SK-N-SH (cell line): Measurements from ENCODE around the gene ARHGAP10. TPM values are rescaled to one million over a fixed set of nuclear protein-coding genes. Genes with fewer than 3 reads are reported as not detected.

Experiments
- CTCF ChIA-PET: fragments of 300-600, 350-600 bp; formaldehyde crosslinking; extraction: SDS; loops from one replicate; lab custom pipeline; 2021; lab: Yijun Ruan, JAX
- POLR2A ChIA-PET: fragments of 350-600 bp; sonication (Branson Sonifier 250); formaldehyde crosslinking; extraction: SDS; loops from one replicate; lab custom pipeline; 2020; ENCODE audit warnings: antibody characterized with exemption, inconsistent platforms; lab: Yijun Ruan, JAX
- DNase-seq: peaks from one replicate; pipeline ENCODE4 v3.0.0; 2012
- H2AFZ ChIP-seq: fragments of 200-600 bp; sonication (generic); 2 replicates; pipeline ENCODE4 v1.8.1; 2016; ENCODE audit warnings: antibody characterized with exemption, mild to moderate bottlenecking, low read depth
- H3F3A ChIP-seq: fragments of 200-600 bp; sonication (generic); replicated peaks from 2 replicates; pipeline ENCODE3; 2016; ENCODE audit warnings: antibody characterized with exemption, mild to moderate bottlenecking; ENCODE audit not compliant: insufficient read depth
- H3K27ac ChIP-seq, 2 experiments: fragments of 200-500 bp in 1 of 2; fragments of 200-600 bp in 1 of 2; sonication (Bioruptor generic) in 1 of 2; sonication (generic), shearing (Covaris generic) in 1 of 2; 2 replicates each; pipeline versions ENCODE4 v1.5.1 to v1.6.1; 2014 to 2016; ENCODE audit warnings: low read depth in 2 of 2, inconsistent platforms in 1 of 2, low read length in 1 of 2, mild to moderate bottlenecking in 1 of 2, mixed read lengths in 1 of 2
- H3K27me3 ChIP-seq: fragments of 200-600 bp; sonication (generic), shearing (Covaris generic); 2 replicates; pipeline ENCODE4 v1.6.1; 2016; ENCODE audit warnings: mixed run types; ENCODE audit not compliant: insufficient read depth
- H3K36me3 ChIP-seq, 2 experiments: fragments of 200-500 bp in 1 of 2; fragments of 200-600 bp in 1 of 2; sonication (Bioruptor generic) in 1 of 2; sonication (generic) in 1 of 2; replicated peaks in 1 of 2; 2 replicates each; pipeline versions ENCODE3 to v1.5.1; 2014 to 2016; ENCODE audit warnings: low read length in 1 of 2, mild to moderate bottlenecking in 1 of 2; ENCODE audit not compliant: insufficient read depth in 2 of 2, control insufficient read depth in 1 of 2
- H3K4me1 ChIP-seq, 2 experiments: fragments of 200-500 bp in 1 of 2; fragments of 200-600 bp in 1 of 2; sonication (Bioruptor generic) in 1 of 2; sonication (generic), shearing (Covaris generic) in 1 of 2; 2 replicates each; pipeline versions ENCODE4 v1.5.1 to v1.6.1; 2014 to 2016; ENCODE audit warnings: low read depth in 1 of 2, low read length in 1 of 2, mixed run types in 1 of 2; ENCODE audit not compliant: insufficient read depth in 2 of 2, control insufficient read depth in 1 of 2
- H3K4me2 ChIP-seq: fragments of 200-600 bp; sonication (generic), shearing (Covaris generic); 2 replicates; pipeline ENCODE4 v1.6.1; 2017; ENCODE audit warnings: mixed run types
- H3K4me3 ChIP-seq, 2 experiments: fragments of 200-500 bp in 1 of 2; fragments of 200-600 bp in 1 of 2; sonication (Bioruptor generic) in 1 of 2; sonication (generic), shearing (Covaris generic) in 1 of 2; 2 replicates each; pipeline versions ENCODE4 v1.5.1 to v1.8.1; 2014 to 2016; ENCODE audit warnings: low read depth in 2 of 2, inconsistent platforms in 1 of 2, low read length in 1 of 2, mild to moderate bottlenecking in 1 of 2, mixed read lengths in 1 of 2, moderate library complexity in 1 of 2
- H3K79me2 ChIP-seq: fragments of 200-600 bp; sonication (generic); 2 replicates; pipeline ENCODE4 v1.8.1; 2017; ENCODE audit warnings: mild to moderate bottlenecking; ENCODE audit not compliant: insufficient read depth
- H3K9ac ChIP-seq: fragments of 200-600 bp; sonication (generic); 2 replicates; pipeline ENCODE4 v1.6.1; 2017; ENCODE audit warnings: mixed run types
- H3K9me2 ChIP-seq: fragments of 200-600 bp; sonication (generic); 2 replicates; pipeline ENCODE4 v1.6.1; 2017; ENCODE audit warnings: mixed run types
- H3K9me3 ChIP-seq: fragments of 200-600 bp; sonication (generic); 2 replicates; pipeline ENCODE4 v1.6.1; 2017; ENCODE audit warnings: mixed run types, mild to moderate bottlenecking, moderate library complexity
- H4K20me1 ChIP-seq: fragments of 200-600 bp; sonication (generic); 2 replicates; pipeline ENCODE4 v1.6.1; 2017; ENCODE audit warnings: mild to moderate bottlenecking, mixed run types; ENCODE audit not compliant: insufficient read depth
- GABPA ChIP-seq: IDR thresholded peaks from 2 replicates; pipeline ENCODE4 v1.4.0; 2012; ENCODE audit warnings: low read depth, mild to moderate bottlenecking
- MXI1 ChIP-seq: IDR thresholded peaks from 2 replicates; pipeline ENCODE4 v1.6.1; 2012; ENCODE audit warnings: mild to moderate bottlenecking, low read depth, low read length, improper control_type of control experiment
- NFIC ChIP-seq: IDR thresholded peaks from 2 replicates; pipeline ENCODE4 v1.4.0; 2012; ENCODE audit warnings: borderline replicate concordance
- NRF1 ChIP-seq: IDR thresholded peaks from 2 replicates; pipeline ENCODE4 v1.6.1; 2012; ENCODE audit warnings: low read depth, mild to moderate bottlenecking, low read length
- POLR2AphosphoS5 ChIP-seq: IDR thresholded peaks from 2 replicates; pipeline ENCODE4 v1.6.1; 2012; ENCODE audit warnings: low read depth, low read length
- RCOR1 ChIP-seq: fragments of 150-350 bp; IDR thresholded peaks from 2 replicates; pipeline ENCODE4 v1.6.1; 2017; ENCODE audit warnings: antibody characterized with exemption, low read length
- TCF12 ChIP-seq: IDR thresholded peaks from 2 replicates; pipeline ENCODE4 v1.4.0; 2012
- WGBS: methylation state at CpG from one replicate; pipeline ENCODE4 v1.1.6; 2017; ENCODE audit warnings: low lambda C conversion rate; 5-methylcytosine and 5-hydroxymethylcytosine counted together
- polyA plus RNA-seq, 3 experiments: library from polyadenylated mRNA; depleted of rRNA; stranded (reverse); fragments of >200 nt; gene quantifications; 2 replicates each; pipeline ENCODE4 v1.2.3, GENCODE V29; 2012
- TF ChIP-seq, protein P1 (sequence below): IDR thresholded peaks from 2 replicates; pipeline ENCODE4 v1.4.0; 2012; ENCODE audit warnings: low read depth, borderline replicate concordance
- TF ChIP-seq, protein P2 (sequence below): fragments of 150-350 bp; IDR thresholded peaks from 2 replicates; pipeline ENCODE4 v1.6.1; 2016; ENCODE audit warnings: mild to moderate bottlenecking, low read depth, low read length
- TF ChIP-seq, protein P3 (sequence below): IDR thresholded peaks from 2 replicates; pipeline ENCODE4 v1.4.0; 2012; ENCODE audit warnings: low read depth, borderline replicate concordance
- TF ChIP-seq, protein P4 (sequence below): IDR thresholded peaks from 2 replicates; pipeline ENCODE4 v1.4.0; 2012; ENCODE audit warnings: low read depth
- TF ChIP-seq, protein P5 (sequence below): IDR thresholded peaks from 2 replicates; pipeline ENCODE4 v1.6.1; 2012; ENCODE audit warnings: mild to moderate bottlenecking, low read depth, low read length, moderate library complexity

The ARHGAP10 gene
- polyA plus RNA-seq, 1 of the 3 experiments (the other 2 are of a cell fraction) = 15.1 TPM

DNA sequence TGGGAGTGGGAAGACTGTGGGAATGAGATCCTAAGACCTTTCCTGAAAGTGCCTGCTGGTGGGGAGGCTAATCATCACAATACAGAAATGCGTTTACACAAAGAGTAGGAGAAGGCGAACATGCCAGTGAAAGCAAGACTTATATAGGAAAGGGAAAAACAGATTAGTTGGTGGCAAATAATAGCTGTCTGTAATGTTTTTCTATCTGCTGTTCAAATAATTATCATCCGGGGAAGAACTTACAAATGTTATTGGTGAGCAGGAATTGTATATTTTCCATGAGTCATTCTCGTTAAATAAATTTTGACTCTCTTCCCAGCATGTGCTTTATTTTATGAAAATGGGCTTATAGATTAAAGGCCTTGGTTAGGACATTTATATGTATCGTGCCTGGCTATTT, 196.5 kb downstream of the ARHGAP10 start:
- DNase-seq = no peak
- H3K27ac ChIP-seq = no peak overlapping the region
- no peaks in the 10 kb centered on the region for H3K27me3 ChIP-seq

More for the DNA sequence above, 196.5 kb downstream of the ARHGAP10 start:
- no peak overlapping the region for H3K4me2 ChIP-seq
- H3K36me3 ChIP-seq = peaks cover 8 to 29% of the 10 kb centered on the region in 2 experiments
- ChIA-PET CTCF (interaction anchor here (0.7 to 0.8 kb wide), 2 partner anchors 15 to 368 kb away, joined by 3 read pairs; no protein-coding TSS in a partner anchor), POLR2A (no interaction called here)
- H2AFZ ChIP-seq = no peak overlapping the region
- no peaks in the 10 kb centered on the region for H3K9me2 ChIP-seq
- 81% methylated on average over 5 of the region's 5 CpGs for WGBS
- no peak overlapping the region for H3K9ac ChIP-seq
- no peak overlapping the region for H3K4me3 ChIP-seq
- no peaks in the 10 kb centered on the region for H3F3A ChIP-seq
- TF ChIP-seq, protein P1, sequence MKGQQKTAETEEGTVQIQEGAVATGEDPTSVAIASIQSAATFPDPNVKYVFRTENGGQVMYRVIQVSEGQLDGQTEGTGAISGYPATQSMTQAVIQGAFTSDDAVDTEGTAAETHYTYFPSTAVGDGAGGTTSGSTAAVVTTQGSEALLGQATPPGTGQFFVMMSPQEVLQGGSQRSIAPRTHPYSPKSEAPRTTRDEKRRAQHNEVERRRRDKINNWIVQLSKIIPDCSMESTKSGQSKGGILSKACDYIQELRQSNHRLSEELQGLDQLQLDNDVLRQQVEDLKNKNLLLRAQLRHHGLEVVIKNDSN = no peak
- TF ChIP-seq MXI1 (no peak), NRF1 (no peak), GABPA (no peak), NFIC (no peak), RCOR1 (no peak), POLR2AphosphoS5 (no peak), TCF12 (no peak)
- TF ChIP-seq, protein P2, sequence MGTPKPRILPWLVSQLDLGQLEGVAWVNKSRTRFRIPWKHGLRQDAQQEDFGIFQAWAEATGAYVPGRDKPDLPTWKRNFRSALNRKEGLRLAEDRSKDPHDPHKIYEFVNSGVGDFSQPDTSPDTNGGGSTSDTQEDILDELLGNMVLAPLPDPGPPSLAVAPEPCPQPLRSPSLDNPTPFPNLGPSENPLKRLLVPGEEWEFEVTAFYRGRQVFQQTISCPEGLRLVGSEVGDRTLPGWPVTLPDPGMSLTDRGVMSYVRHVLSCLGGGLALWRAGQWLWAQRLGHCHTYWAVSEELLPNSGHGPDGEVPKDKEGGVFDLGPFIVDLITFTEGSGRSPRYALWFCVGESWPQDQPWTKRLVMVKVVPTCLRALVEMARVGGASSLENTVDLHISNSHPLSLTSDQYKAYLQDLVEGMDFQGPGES = no peak
- TF ChIP-seq, protein P3, sequence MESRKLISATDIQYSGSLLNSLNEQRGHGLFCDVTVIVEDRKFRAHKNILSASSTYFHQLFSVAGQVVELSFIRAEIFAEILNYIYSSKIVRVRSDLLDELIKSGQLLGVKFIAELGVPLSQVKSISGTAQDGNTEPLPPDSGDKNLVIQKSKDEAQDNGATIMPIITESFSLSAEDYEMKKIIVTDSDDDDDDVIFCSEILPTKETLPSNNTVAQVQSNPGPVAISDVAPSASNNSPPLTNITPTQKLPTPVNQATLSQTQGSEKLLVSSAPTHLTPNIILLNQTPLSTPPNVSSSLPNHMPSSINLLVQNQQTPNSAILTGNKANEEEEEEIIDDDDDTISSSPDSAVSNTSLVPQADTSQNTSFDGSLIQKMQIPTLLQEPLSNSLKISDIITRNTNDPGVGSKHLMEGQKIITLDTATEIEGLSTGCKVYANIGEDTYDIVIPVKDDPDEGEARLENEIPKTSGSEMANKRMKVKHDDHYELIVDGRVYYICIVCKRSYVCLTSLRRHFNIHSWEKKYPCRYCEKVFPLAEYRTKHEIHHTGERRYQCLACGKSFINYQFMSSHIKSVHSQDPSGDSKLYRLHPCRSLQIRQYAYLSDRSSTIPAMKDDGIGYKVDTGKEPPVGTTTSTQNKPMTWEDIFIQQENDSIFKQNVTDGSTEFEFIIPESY = no peak
- TF ChIP-seq, protein P4, sequence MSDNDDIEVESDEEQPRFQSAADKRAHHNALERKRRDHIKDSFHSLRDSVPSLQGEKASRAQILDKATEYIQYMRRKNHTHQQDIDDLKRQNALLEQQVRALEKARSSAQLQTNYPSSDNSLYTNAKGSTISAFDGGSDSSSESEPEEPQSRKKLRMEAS = no peak
- TF ChIP-seq, protein P5, sequence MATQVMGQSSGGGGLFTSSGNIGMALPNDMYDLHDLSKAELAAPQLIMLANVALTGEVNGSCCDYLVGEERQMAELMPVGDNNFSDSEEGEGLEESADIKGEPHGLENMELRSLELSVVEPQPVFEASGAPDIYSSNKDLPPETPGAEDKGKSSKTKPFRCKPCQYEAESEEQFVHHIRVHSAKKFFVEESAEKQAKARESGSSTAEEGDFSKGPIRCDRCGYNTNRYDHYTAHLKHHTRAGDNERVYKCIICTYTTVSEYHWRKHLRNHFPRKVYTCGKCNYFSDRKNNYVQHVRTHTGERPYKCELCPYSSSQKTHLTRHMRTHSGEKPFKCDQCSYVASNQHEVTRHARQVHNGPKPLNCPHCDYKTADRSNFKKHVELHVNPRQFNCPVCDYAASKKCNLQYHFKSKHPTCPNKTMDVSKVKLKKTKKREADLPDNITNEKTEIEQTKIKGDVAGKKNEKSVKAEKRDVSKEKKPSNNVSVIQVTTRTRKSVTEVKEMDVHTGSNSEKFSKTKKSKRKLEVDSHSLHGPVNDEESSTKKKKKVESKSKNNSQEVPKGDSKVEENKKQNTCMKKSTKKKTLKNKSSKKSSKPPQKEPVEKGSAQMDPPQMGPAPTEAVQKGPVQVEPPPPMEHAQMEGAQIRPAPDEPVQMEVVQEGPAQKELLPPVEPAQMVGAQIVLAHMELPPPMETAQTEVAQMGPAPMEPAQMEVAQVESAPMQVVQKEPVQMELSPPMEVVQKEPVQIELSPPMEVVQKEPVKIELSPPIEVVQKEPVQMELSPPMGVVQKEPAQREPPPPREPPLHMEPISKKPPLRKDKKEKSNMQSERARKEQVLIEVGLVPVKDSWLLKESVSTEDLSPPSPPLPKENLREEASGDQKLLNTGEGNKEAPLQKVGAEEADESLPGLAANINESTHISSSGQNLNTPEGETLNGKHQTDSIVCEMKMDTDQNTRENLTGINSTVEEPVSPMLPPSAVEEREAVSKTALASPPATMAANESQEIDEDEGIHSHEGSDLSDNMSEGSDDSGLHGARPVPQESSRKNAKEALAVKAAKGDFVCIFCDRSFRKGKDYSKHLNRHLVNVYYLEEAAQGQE = no peak
- H3K79me2 ChIP-seq = no peaks in the 10 kb centered on the region
- peaks cover 0 to 13% of the 10 kb centered on the region in 2 experiments; a peak in 2 of 4 replicates for H3K4me1 ChIP-seq
- no peaks in the 10 kb centered on the region for H4K20me1 ChIP-seq
- no peaks in the 10 kb centered on the region for H3K9me3 ChIP-seq
